Measurements from ENCODE around the gene RNF125. TPM values are rescaled to one million over a fixed set of nuclear protein-coding genes. Genes with fewer than 3 reads are reported as not detected.

RNF125 gene
- total RNA-seq, 1 donor from 2014 or later: 3.7 TPM

GRCh38 chr18:32037616-32038015, 19.0 kb downstream of the RNF125 start:
- no peaks in the 10 kb centered on the region for H3K4me1 ChIP-seq
- H3K27ac ChIP-seq: no peak overlapping the region
- no peaks in the 10 kb centered on the region for H3K36me3 ChIP-seq
- no peak overlapping the region for H3K4me3 ChIP-seq
- no peaks in the 10 kb centered on the region for H3K9me3 ChIP-seq
- intact Hi-C loops (cut with DNase I): no loop called here
- H3K27me3 ChIP-seq: no peaks in the 10 kb centered on the region
- no peak for DNase-seq (ENCODE audit: extremely low spot score in 2 of 2)
- TF ChIP-seq CTCF (IDR thresholded peaks at IDR 0.05): no peak
- no peak for TF ChIP-seq POLR2AphosphoS5 (IDR thresholded peaks at IDR 0.05; ENCODE audit: insufficient read depth in 1 of 2, low read depth in 1 of 2)
- TF ChIP-seq POLR2A (IDR thresholded peaks at IDR 0.05): no peak

- Histone ChIP-seq H3K4me1 (no peaks in the 10 kb centered on the region), H3K36me3 (no peaks in the 10 kb centered on the region), H3K27ac (no peak overlapping the region), H3K27me3 (no peaks in the 10 kb centered on the region), H3K9me3 (no peaks in the 10 kb centered on the region), H3K4me3 (no peak overlapping the region)
- no peak for TF ChIP-seq POLR2A (IDR thresholded peaks at IDR 0.05)
- no peak for TF ChIP-seq CTCF (IDR thresholded peaks at IDR 0.05)
- no peak for TF ChIP-seq POLR2AphosphoS5 (IDR thresholded peaks at IDR 0.05; ENCODE audit: insufficient read depth in 1 of 2, low read depth in 1 of 2)
- intact Hi-C loops (cut with DNase I): no loop called here
- no peak for DNase-seq (ENCODE audit: extremely low spot score in 2 of 2)
Observed at GRCh38 chr18:32040936-32041335, 22.3 kb downstream of the RNF125 start.

- Histone ChIP-seq H3K36me3 (no peaks in the 10 kb centered on the region), H3K27ac (no peak overlapping the region), H3K4me1 (no peaks in the 10 kb centered on the region), H3K27me3 (no peaks in the 10 kb centered on the region), H3K9me3 (no peaks in the 10 kb centered on the region), H3K4me3 (no peak overlapping the region)
- no peak for TF ChIP-seq CTCF (IDR thresholded peaks at IDR 0.05)
- TF ChIP-seq POLR2AphosphoS5 (IDR thresholded peaks at IDR 0.05; ENCODE audit: insufficient read depth in 1 of 2, low read depth in 1 of 2): no peak
- no peak for TF ChIP-seq POLR2A (IDR thresholded peaks at IDR 0.05)
- DNase-seq (ENCODE audit: extremely low spot score in 2 of 2): no peak
- intact Hi-C loops (cut with DNase I): no loop called here
Observed at GRCh38 chr18:32042337-32042736, 23.7 kb downstream of the RNF125 start.

- peaks cover 11% of the 10 kb centered on the region for H3K4me1 ChIP-seq
- H3K36me3 ChIP-seq: no peaks in the 10 kb centered on the region
- TF ChIP-seq CTCF (IDR thresholded peaks at IDR 0.05): no peak
- TF ChIP-seq POLR2AphosphoS5 (IDR thresholded peaks at IDR 0.05; ENCODE audit: insufficient read depth in 1 of 2, low read depth in 1 of 2): no peak
- TF ChIP-seq POLR2A (IDR thresholded peaks at IDR 0.05): no peak
- DNase-seq (ENCODE audit: extremely low spot score in 2 of 2): no peak
- H3K27ac ChIP-seq: no peak overlapping the region
- H3K27me3 ChIP-seq: no peaks in the 10 kb centered on the region
- intact Hi-C loops (cut with DNase I): loop anchor here (1.0 kb wide), 1 partner anchor 21 kb away; no protein-coding TSS in a partner anchor
- no peaks in the 10 kb centered on the region for H3K9me3 ChIP-seq
- no peak overlapping the region for H3K4me3 ChIP-seq
Observed at GRCh38 chr18:32048507-32049091, 30.0 kb downstream of the RNF125 start.

GRCh38 chr18:32049393-32050171, 31.0 kb downstream of the RNF125 start:
- H3K36me3 ChIP-seq: no peaks in the 10 kb centered on the region
- no peak for TF ChIP-seq POLR2A (IDR thresholded peaks at IDR 0.05)
- no peak for TF ChIP-seq CTCF (IDR thresholded peaks at IDR 0.05)
- TF ChIP-seq POLR2AphosphoS5 (IDR thresholded peaks at IDR 0.05; ENCODE audit: insufficient read depth in 1 of 2, low read depth in 1 of 2): no peak
- peaks cover 11% of the 10 kb centered on the region for H3K4me1 ChIP-seq
- no peak overlapping the region for H3K27ac ChIP-seq
- DNase-seq (ENCODE audit: extremely low spot score in 2 of 2): no peak
- H3K27me3 ChIP-seq: no peaks in the 10 kb centered on the region
- H3K4me3 ChIP-seq: no peak overlapping the region
- H3K9me3 ChIP-seq: no peaks in the 10 kb centered on the region
- intact Hi-C loops (cut with DNase I): no loop called here
